Esophagus muscularis mucosa (tissue), 4 donors: ENCODE results near the gene LRCOL1.

Experiments used
- CTCF ChIP-seq, 3 experiments: fragments of 200-600 bp in 2 of 3; fragments of 450-650 bp in 1 of 3; sonication (generic) in 2 of 3; IDR thresholded peaks; one replicate each; pipeline ENCODE4 v1.5.1; 2017 to 2019; ENCODE audit warnings: antibody characterized with exemption in 3 of 3, mild to moderate bottlenecking in 2 of 3, moderate library complexity in 1 of 3
- EP300 ChIP-seq: sonication (generic); formaldehyde crosslinking; IDR thresholded peaks from one replicate; pipeline ENCODE4 v1.6.1; 2017; ENCODE audit warnings: antibody characterized with exemption
- POLR2A ChIP-seq: fragments of 450-650 bp; IDR thresholded peaks from one replicate; pipeline ENCODE4 v1.6.1; 2017; ENCODE audit warnings: antibody characterized with exemption, moderate library complexity, mild to moderate bottlenecking, low read depth
- POLR2AphosphoS5 ChIP-seq, 2 donors: sonication (generic); formaldehyde crosslinking; IDR thresholded peaks; one replicate each; pipeline ENCODE4 v1.6.1; 2017; ENCODE audit warnings: antibody characterized with exemption in 2 of 2

- TF ChIP-seq POLR2A (no peak), CTCF (IDR thresholded peaks at IDR 0.05) (no peak), POLR2AphosphoS5 (IDR thresholded peaks at IDR 0.05) (no peak), EP300 (no peak)
These were observed 652 bp upstream of the LRCOL1 start for GRCh38 chr12:132610866-132611602.
